Bronchial epithelial cell (primary cell): ENCODE results near the gene TMEM151A. TPM values are rescaled to one million over a fixed set of nuclear protein-coding genes. Genes with fewer than 3 reads are reported as not detected.

Source experiments
- DNase-seq: peaks from one replicate; pipeline ENCODE4 v3.0.0-alpha.2; 2010; ENCODE audit warnings: low read depth
- FAIRE-seq: peaks from 2 replicates; lab custom pipeline; 2011; peaks lifted over from hg19 to GRCh38; lab: Jason Lieb, UNC
- H3K27me3 ChIP-seq: 2 replicates; pipeline ENCODE4 v1.5.1; 2011; ENCODE audit warnings: low read length; ENCODE audit not compliant: control insufficient read depth, insufficient read depth
- H3K36me3 ChIP-seq: 2 replicates; pipeline ENCODE4 v1.5.1; 2011; ENCODE audit warnings: low read length; ENCODE audit not compliant: control insufficient read depth, insufficient read depth
- H3K4me3 ChIP-seq: 2 replicates; pipeline ENCODE4 v1.5.1; 2011; ENCODE audit warnings: mild to moderate bottlenecking, low read depth, low read length, control low read depth
- CTCF ChIP-seq: IDR thresholded peaks from 2 replicates; pipeline ENCODE4 v1.5.1; 2011; ENCODE audit warnings: mild to moderate bottlenecking, moderate library complexity, low read length, control low read depth, inconsistent platforms; ENCODE audit not compliant: insufficient read depth, severe bottlenecking
- total RNA-seq: library from RNA; depleted of rRNA; stranded (reverse); fragments of >200 nt; gene quantifications from 2 replicates; pipeline ENCODE4 v1.2.1, GENCODE V29; 2014

The TMEM151A gene
- total RNA-seq, 1 donor from 2014 or later, result not detected

- no peak for FAIRE-seq
- Histone ChIP-seq H3K27me3 (peaks cover 9% of the 10 kb centered on the region), H3K4me3 (peak overlapping the region; percentile 66), H3K36me3 (peaks cover 16% of the 10 kb centered on the region)
- TF ChIP-seq CTCF, result no peak
- DNase-seq, result no peak
Observed at GRCh38 chr11:66287889-66288670, 3.6 kb upstream of the TMEM151A start.

GRCh38 chr11:66288671-66289547, 2.8 kb upstream of the TMEM151A start, which contains the start of gene YIF1A:
YIF1A (minus strand) TSS chr11:66289143; CDS start chr11:66288985, 158 bp downstream.
- DNase-seq (peak; percentile 99), FAIRE-seq (peak; percentile 97)
- no peak for TF ChIP-seq CTCF
- peak within 1 kb of the TSS; percentile 66 for H3K4me3 ChIP-seq
- H3K36me3 ChIP-seq, result peaks cover 16% of the 10 kb centered on the region
- H3K27me3 ChIP-seq, result peaks cover 9% of the 10 kb centered on the region

- Histone ChIP-seq H3K36me3 (peaks cover 13% of the 10 kb centered on the region), H3K27me3 (peaks cover 9% of the 10 kb centered on the region), H3K4me3 (peak overlapping the region; percentile 66)
- DNase-seq (no peak), FAIRE-seq (no peak)
- no peak for TF ChIP-seq CTCF
Observed at GRCh38 chr11:66289548-66290329, 2.0 kb upstream of the TMEM151A start.

- FAIRE-seq (no peak), DNase-seq (no peak)
- H3K27me3 ChIP-seq, result peaks cover 9% of the 10 kb centered on the region
- H3K36me3 ChIP-seq, result peaks cover 8% of the 10 kb centered on the region
- no peak overlapping the region for H3K4me3 ChIP-seq
- no peak for TF ChIP-seq CTCF
Observed at GRCh38 chr11:66290330-66290621, 1.4 kb upstream of the TMEM151A start.

- TF ChIP-seq CTCF, result no peak
- Histone ChIP-seq H3K36me3 (peaks cover 4% of the 10 kb centered on the region), H3K4me3 (no peak overlapping the region), H3K27me3 (peaks cover 9% of the 10 kb centered on the region)
- FAIRE-seq, result no peak
- no peak for DNase-seq
Observed at GRCh38 chr11:66291303-66291705, 390 bp upstream of the TMEM151A start.
